NCI-H1436 (cell line): ENCODE data around the gene RNF149.
"Not testable (repeated sequence)": the region's sequence is repeated elsewhere in the genome, so short reads cannot be mapped to it uniquely, and the experiment has no call there.

Experiments used
- DNase-seq: peaks from one replicate; lab custom pipeline; 2025; lab: John Stamatoyannopoulos, UW

Gene RNF149

DNA sequence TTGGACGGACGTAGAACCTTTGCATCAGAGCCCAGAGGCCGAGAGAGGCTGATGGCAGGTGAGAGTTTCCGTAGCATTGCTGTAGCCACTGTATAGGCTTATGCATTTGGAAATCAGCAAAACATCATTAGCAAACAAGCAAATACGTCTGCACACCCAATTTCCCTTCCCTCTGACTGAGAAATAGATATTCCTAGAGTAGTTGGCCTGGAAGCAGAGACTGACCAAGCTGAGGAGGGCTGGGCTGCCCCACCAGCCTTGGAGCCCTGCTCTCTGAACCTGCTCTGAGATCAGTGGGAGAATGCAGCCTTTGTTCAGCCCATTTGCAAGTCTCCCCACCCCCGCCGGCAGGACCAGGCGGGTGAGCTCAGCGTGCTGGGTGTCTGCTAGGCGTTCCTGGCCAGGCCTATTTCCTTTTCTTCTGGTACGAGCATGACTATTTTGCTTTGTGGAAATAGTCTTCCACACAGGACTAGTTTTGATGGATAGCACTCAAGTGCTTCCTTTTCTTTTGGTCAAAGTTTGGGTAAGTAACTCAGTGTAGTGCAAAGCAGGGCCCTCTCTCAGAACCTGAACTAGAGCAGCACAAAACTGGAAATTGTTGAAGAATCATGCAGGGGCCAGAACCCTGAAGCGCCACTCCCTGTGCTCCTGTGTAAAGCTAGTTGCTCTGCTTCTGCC, 21.9 kb upstream of the RNF149 start:
- DNase-seq = no peak

GRCh38 chr2:101329026-101329425, 20.5 kb upstream of the RNF149 start:
- no peak for DNase-seq

GRCh38 chr2:101328474-101329007, 20.0 kb upstream of the RNF149 start:
- no peak for DNase-seq

DNA sequence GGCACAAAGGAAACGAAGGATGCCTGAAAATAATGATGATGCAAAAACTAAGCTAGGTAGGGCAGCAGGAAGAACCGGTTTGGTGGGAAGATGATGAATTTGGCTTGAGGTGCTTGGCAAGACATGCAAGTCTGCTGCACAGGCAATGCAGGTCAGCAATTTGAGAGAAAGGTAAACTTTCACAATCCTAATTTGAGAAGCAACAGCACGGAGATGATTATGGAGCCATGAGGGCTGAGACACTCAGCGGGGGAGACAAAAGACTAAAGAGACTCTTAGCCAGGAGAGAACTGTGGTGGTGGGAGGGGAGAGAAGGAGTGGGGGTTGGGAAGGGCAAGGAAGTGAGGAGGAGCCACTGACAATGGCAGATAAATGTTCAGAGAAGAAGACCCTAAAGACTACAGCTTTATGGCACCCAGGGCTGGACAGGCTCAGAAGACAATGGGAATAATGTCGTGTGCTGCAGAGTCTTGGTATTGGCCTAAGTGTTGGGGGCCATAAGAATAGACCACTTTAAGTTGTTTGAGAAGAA, 19.4 kb upstream of the RNF149 start:
- no peak for DNase-seq

DNA sequence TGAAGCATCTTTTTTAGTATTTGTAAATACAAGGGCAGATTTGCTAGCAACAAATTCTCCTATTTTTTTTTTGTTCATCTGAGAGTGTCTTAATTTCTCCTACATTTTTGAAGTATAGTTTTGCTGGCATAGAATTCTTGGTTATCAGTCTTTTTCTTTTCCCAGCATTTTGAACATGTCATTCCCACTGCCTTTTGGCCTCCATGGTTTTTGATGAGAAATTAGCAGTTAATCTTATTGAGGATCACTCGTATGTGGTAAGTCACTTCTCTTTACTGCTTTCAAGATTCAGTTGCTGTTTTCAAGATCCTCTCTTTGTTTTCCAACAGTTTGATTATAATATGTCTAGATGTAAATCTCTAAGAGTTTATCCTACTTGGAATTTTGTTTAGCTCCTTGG, 16.9 kb upstream of the RNF149 start:
- DNase-seq = no peak

- not testable (repeated sequence) for DNase-seq
Measured at GRCh38 chr2:101316568-101316967, 8.1 kb upstream of the RNF149 start.

DNA sequence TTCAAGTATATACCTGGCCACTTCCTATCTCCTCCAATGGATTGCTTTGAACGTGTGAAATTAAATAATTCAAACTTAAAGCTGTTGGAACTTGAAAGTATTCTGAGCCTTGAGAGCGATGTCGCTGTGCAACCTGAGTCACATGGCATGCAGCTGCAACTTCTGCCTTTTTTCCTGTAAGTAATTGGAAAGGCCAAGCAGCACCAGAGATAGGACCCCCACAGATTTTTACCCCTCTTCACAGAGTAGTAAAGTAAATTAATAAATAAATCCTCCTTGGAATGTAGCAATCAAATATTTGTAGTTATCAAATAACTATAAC, 3.2 kb upstream of the RNF149 start:
- DNase-seq = no peak

GRCh38 chr2:101310834-101311695, 2.6 kb upstream of the RNF149 start:
- DNase-seq = no peak

GRCh38 chr2:101310090-101310833, 1.8 kb upstream of the RNF149 start:
- DNase-seq = no peak

DNA sequence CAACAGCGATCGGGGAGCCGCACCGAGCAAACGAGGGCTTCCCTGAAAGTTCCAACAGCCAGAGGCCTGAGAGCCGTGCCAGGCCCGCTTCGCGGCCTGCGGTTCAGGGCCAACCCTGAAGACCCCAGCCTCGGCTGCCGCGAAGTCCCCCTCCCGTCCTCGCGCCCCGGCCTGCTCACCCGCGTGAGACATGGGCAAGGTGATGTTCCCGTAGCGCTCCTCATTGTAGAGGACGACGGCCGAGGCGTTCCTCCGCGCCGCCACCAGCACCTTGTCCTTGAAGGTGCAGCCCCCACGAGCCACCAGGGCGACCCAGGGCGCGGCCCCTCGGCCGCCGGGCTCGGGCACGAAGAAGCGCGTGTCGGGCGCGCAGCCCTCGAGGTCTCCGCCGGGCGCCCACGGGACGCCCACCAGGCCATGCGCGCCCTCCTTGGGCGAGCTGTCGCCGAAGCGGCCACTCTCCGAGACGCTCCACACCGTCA, 510 bp downstream of the RNF149 start:
- no peak for DNase-seq

- no peak for DNase-seq
Measured at GRCh38 chr2:101307503-101307902, 998 bp downstream of the RNF149 start.

DNA sequence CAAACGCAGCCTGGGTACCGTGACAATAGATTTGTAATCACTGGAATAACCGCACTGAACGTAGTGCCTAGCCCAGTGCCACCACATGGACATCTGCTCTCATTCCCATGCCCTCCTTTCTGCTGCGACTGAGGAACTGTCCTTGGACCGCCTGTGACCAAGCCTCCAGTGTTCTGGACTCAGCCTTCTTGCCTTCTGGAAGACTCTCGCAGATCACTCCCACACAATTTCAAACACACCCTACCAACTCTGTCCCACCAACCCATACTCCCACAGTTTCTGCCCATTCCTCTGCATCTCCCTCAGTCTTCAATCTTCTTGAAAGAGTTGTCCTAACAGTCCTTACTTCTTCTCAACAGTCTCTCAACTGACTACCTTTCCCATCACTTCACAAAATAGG, 2.1 kb downstream of the RNF149 start:
- no peak for DNase-seq

- DNase-seq = no peak
Measured at GRCh38 chr2:101305492-101306078, 2.9 kb downstream of the RNF149 start.

DNA sequence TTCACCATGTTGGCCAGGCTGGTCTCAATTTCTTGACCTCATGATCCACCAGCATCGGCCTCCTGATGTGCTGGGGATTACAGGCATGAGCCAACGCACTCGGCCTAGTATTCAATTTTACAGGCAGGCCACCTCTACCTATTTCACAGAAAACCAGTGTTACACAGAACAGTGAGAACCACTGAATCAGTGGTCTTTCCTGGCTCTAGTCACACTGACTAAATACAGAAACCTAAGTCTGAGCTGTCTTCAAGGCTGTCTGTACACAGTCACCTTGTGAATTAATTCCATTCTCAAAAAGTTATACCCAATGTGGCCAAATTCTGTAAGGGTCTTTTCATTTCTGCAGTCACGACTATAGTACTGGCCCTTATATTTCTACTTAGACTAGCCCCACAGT, 3.5 kb downstream of the RNF149 start:
- DNase-seq = no peak

GRCh38 chr2:101303688-101304087, 4.8 kb downstream of the RNF149 start:
- no peak for DNase-seq

DNA sequence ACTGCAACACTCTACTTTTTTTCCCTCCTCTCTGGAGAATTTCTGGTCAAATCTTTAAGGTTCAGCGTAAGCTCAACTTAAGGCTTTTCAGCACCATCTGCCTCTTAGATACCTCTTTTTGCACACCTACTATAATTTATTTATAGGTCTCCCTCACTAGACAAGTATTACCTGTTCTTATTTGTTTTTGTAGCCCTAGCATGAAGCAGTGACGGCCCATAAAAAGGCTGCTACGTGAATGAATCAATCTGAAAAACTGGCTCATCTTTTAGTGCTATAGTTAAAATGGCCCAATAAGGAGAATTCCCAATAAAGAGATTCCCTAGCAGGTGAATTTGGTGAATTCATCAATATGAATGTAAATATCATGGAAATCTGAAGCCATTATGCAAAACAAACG, 6.5 kb downstream of the RNF149 start:
- no peak for DNase-seq

DNA sequence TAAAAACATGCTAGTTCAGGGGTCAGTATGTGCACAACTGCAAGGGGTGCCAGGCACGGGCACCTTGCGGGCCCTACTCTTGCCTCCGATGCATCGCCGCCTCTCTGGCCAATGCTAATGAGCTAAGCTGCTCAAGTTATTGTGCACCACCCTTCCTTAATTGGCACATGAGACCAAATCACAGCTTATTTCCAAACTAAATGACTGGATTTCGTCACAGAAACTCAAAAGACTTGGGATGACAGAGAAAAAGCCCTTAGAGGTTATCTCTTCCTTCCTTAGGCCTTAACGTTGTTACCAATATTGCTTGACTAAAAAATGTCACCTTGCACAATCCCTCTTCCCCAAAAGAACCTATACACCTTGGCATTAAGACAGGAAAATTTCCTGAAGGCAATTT, 7.7 kb downstream of the RNF149 start:
- DNase-seq = no peak

- no peak for DNase-seq
Measured at GRCh38 chr2:101300164-101300563, 8.3 kb downstream of the RNF149 start.

DNA sequence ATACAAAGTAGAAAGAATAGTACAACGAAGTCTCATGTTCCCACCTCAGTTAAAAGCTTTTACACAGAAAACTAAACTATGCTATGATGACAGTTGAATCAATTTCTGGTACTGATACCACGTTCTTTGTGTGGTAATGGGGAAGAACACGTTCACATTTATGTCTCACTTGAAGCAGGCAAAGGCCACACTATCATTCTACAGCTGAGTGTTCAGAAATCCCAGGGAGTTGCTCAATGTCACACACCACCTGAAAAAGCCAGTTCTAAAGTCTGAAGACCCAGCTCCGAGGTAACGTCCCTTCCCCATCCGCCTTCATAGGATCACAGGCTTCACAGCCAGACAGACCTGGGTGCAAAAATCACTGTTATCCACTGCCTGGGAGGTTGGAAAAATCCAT, 8.9 kb downstream of the RNF149 start:
- DNase-seq = no peak

- DNase-seq = no peak
Measured at GRCh38 chr2:101297383-101297782, 11.1 kb downstream of the RNF149 start.

- DNase-seq = no peak
Measured at GRCh38 chr2:101296371-101296770, 12.1 kb downstream of the RNF149 start.

DNA sequence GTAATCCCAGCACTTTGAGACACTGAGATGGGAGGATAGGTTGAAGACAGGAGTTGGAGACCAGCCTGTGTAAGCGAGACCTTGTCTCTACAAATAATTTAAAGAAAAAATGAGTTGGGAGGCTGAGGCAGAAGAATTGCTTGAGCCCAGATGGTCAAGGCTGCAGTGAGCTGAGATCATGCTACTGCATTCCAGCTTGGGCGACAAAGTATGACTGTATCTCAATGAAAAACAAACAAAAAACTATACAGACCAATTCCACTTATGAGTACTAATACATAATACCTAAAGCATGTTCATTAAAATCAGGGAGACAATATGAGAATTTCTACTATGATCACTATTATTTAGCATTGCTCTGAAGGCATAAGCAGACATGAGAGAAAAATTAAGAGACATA, 12.6 kb downstream of the RNF149 start:
- DNase-seq = no peak
